Lower leg skin (tissue), 3 donors: ENCODE data around the gene CPSF3.

Experiments
- POLR2A ChIP-seq, 2 donors: fragments of 450-650 bp; IDR thresholded peaks; one replicate each; pipeline ENCODE4 v1.6.1; 2016 to 2017; ENCODE audit warnings: antibody characterized with exemption in 2 of 2, mild to moderate bottlenecking in 1 of 2, moderate library complexity in 1 of 2
- TF ChIP-seq, protein P1 (sequence below), 3 donors: fragments of 450-650 bp; IDR thresholded peaks; one replicate each; pipeline ENCODE4 v1.5.1; 2016; ENCODE audit warnings: antibody characterized with exemption in 3 of 3, mild to moderate bottlenecking in 3 of 3, moderate library complexity in 2 of 3

DNA sequence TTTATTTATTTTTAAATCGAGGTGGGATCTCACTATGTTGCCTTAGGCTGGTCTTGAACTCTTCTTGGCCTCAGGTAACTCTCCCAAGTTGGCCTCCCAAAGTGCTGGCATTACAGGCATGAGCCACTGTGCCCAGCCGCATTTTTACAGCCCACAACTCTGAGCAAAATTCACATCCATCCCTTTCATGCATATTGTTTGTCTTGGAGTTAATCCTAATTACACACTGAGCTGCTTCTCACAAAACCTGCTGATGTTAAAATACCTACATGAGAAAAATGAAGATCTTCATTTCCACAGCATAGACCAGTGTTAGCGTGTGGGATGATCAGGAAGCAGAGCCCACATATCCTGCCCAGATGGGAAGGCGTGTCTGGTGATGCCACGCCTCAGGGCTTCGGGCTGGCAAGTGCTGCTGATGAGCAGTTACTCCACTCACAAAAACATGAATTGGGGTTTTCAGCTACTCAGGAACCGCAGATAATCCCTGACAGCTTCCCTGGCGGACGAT lies 14.8 kb upstream of the CPSF3 start:
- TF ChIP-seq, protein P1, sequence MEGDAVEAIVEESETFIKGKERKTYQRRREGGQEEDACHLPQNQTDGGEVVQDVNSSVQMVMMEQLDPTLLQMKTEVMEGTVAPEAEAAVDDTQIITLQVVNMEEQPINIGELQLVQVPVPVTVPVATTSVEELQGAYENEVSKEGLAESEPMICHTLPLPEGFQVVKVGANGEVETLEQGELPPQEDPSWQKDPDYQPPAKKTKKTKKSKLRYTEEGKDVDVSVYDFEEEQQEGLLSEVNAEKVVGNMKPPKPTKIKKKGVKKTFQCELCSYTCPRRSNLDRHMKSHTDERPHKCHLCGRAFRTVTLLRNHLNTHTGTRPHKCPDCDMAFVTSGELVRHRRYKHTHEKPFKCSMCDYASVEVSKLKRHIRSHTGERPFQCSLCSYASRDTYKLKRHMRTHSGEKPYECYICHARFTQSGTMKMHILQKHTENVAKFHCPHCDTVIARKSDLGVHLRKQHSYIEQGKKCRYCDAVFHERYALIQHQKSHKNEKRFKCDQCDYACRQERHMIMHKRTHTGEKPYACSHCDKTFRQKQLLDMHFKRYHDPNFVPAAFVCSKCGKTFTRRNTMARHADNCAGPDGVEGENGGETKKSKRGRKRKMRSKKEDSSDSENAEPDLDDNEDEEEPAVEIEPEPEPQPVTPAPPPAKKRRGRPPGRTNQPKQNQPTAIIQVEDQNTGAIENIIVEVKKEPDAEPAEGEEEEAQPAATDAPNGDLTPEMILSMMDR (IDR thresholded peaks at IDR 0.05) = no peak
- no peak for TF ChIP-seq POLR2A (IDR thresholded peaks at IDR 0.05)
